Ovary (tissue), 3 donors: ENCODE data around the gene BPI.

Experiments
- POLR2A ChIP-seq: fragments of 450-650 bp; IDR thresholded peaks from one replicate; pipeline ENCODE4 v1.6.1; 2017; ENCODE audit warnings: antibody characterized with exemption, mild to moderate bottlenecking, moderate library complexity
- TF ChIP-seq, protein P1 (sequence below), 3 donors: fragments of 450-650 bp in 2 of 3; fragments of 200-600 bp in 1 of 3; IDR thresholded peaks; one replicate each; pipeline versions ENCODE4 v1.5.1 to v1.8.0; 2016 to 2022; ENCODE audit warnings: antibody characterized with exemption in 3 of 3, mild to moderate bottlenecking in 1 of 3
- donor health status: DM: no; HTN: no; CAD: no.

DNA sequence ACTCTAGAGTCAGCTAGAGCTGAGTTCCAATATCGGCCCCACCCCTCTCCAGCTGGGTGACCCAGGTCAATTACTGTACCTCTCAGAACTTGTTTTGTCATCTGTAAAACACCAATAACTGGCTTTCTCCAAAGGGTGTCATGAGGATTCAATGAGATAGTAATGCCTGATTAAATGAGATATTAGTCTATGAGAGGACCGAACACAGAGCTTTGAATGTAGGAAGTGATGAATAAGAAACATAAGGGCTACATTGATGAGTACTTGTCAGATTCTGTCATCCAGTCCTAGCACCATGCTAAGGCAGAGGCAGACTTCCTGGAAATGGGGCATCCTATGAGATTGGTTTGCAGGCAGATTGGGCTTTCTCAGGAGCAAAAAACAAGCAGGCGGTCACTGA, 20.2 kb downstream of the BPI start:
- TF ChIP-seq, protein P1, sequence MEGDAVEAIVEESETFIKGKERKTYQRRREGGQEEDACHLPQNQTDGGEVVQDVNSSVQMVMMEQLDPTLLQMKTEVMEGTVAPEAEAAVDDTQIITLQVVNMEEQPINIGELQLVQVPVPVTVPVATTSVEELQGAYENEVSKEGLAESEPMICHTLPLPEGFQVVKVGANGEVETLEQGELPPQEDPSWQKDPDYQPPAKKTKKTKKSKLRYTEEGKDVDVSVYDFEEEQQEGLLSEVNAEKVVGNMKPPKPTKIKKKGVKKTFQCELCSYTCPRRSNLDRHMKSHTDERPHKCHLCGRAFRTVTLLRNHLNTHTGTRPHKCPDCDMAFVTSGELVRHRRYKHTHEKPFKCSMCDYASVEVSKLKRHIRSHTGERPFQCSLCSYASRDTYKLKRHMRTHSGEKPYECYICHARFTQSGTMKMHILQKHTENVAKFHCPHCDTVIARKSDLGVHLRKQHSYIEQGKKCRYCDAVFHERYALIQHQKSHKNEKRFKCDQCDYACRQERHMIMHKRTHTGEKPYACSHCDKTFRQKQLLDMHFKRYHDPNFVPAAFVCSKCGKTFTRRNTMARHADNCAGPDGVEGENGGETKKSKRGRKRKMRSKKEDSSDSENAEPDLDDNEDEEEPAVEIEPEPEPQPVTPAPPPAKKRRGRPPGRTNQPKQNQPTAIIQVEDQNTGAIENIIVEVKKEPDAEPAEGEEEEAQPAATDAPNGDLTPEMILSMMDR (IDR thresholded peaks at IDR 0.05) = no peak
- TF ChIP-seq POLR2A = no peak
